Measurements from ENCODE around the gene PDE1C. TPM values are rescaled to one million over a fixed set of nuclear protein-coding genes. Genes with fewer than 3 reads are reported as not detected.

Gene PDE1C
- total RNA-seq, 1 experiment from 2014 or later: 14.1 TPM

- no peak for ATAC-seq
- no peak overlapping the region for H3K4me2 ChIP-seq (ENCODE audit: low read length)
- no peaks in the 10 kb centered on the region for H3K79me2 ChIP-seq (ENCODE audit: low read length)
- ChIA-PET CTCF (no interaction called here), POLR2A (ENCODE audit: unreplicated experiment) (interaction anchor here (0.6 kb wide), 1 partner anchor 8 kb away, joined by 3 read pairs; no protein-coding TSS in a partner anchor)
- H3K9me3 ChIP-seq (ENCODE audit: low read length): no peaks in the 10 kb centered on the region
- H3K9ac ChIP-seq (ENCODE audit: low read length): no peak overlapping the region
- no peaks in the 10 kb centered on the region for H3K9me2 ChIP-seq (replicated peaks; ENCODE audit: low read length)
- H3K4me3 ChIP-seq (ENCODE audit: low read length): no peak overlapping the region
- no peak for DNase-seq
- intact Hi-C loops (cut with micrococcal nuclease): no loop called here
- peaks cover 13% of the 10 kb centered on the region; the same call in 1 of the 2 replicates for H3K4me1 ChIP-seq (ENCODE audit: insufficient read depth, low read length)
- H3K27me3 ChIP-seq (ENCODE audit: low read length): no peaks in the 10 kb centered on the region
- no TSS peak for BruUV-seq (replicated peaks)
- no peak for TF ChIP-seq EZH2 (IDR thresholded peaks at IDR 0.05; ENCODE audit: low read length, unreplicated experiment)
- no peaks in the 10 kb centered on the region for H4K20me1 ChIP-seq (ENCODE audit: low read length)
- no peak overlapping the region for H2AFZ ChIP-seq (ENCODE audit: low read length)
- no peaks in the 10 kb centered on the region for H3K36me3 ChIP-seq (ENCODE audit: low read depth, low read length)
- no peaks in the 10 kb centered on the region for H3F3A ChIP-seq (ENCODE audit: low read length, unreplicated experiment)
- H3K27ac ChIP-seq (ENCODE audit: low read length): no peak overlapping the region
Measured at GRCh38 chr7:31885171-31885570, 185.0 kb downstream of the PDE1C start.

GRCh38 chr7:31883761-31884164, 186.4 kb downstream of the PDE1C start:
- Histone ChIP-seq H2AFZ (ENCODE audit: low read length) (peak overlapping the region; percentile 44; the same call in 1 of the 2 replicates), H3K36me3 (ENCODE audit: low read depth, low read length) (no peaks in the 10 kb centered on the region), H3K27me3 (ENCODE audit: low read length) (no peaks in the 10 kb centered on the region), H3K4me3 (ENCODE audit: low read length) (no peak overlapping the region), H3F3A (ENCODE audit: low read length, unreplicated experiment) (no peaks in the 10 kb centered on the region), H3K27ac (ENCODE audit: low read length) (peak overlapping the region; percentile 56), H3K79me2 (ENCODE audit: low read length) (no peaks in the 10 kb centered on the region), H3K9me2 (replicated peaks; ENCODE audit: low read length) (no peaks in the 10 kb centered on the region), H3K9me3 (ENCODE audit: low read length) (no peaks in the 10 kb centered on the region), H3K4me2 (ENCODE audit: low read length) (peak overlapping the region; percentile 37), H4K20me1 (ENCODE audit: low read length) (no peaks in the 10 kb centered on the region), H3K4me1 (ENCODE audit: insufficient read depth, low read length) (peaks cover 13% of the 10 kb centered on the region; the same call in 1 of the 2 replicates), H3K9ac (ENCODE audit: low read length) (no peak overlapping the region)
- BruUV-seq (replicated peaks): no TSS peak
- CTCF ChIA-PET: no interaction called here
- no peak for TF ChIP-seq EZH2 (IDR thresholded peaks at IDR 0.05; ENCODE audit: low read length, unreplicated experiment)
- no peak for TF ChIP-seq CTCF (conservative IDR thresholded peaks at IDR 0.05; ENCODE audit: low read depth, low read length)
- no peak for TF ChIP-seq EZH2phosphoT487 (IDR thresholded peaks at IDR 0.05; ENCODE audit: borderline replicate concordance, low read length)
- POLR2A ChIA-PET (ENCODE audit: unreplicated experiment): interaction anchor here (0.6 to 0.7 kb wide), 2 partner anchors 13 to 20 kb away, joined by 3 to 5 read pairs; no protein-coding TSS in a partner anchor
- intact Hi-C loops (cut with micrococcal nuclease): loop anchor here (5.0 kb wide), 1 partner anchor 66 kb away; no protein-coding TSS in a partner anchor
- DNase-seq: peak; percentile 77
- peak; percentile 81 for ATAC-seq

GRCh38 chr7:31882187-31882586, 188.0 kb downstream of the PDE1C start:
- no peaks in the 10 kb centered on the region for H3K79me2 ChIP-seq (ENCODE audit: low read length)
- TF ChIP-seq CTCF (conservative IDR thresholded peaks at IDR 0.05; ENCODE audit: low read depth, low read length) (no peak), EZH2 (IDR thresholded peaks at IDR 0.05; ENCODE audit: low read length, unreplicated experiment) (no peak), EZH2phosphoT487 (IDR thresholded peaks at IDR 0.05; ENCODE audit: borderline replicate concordance, low read length) (no peak)
- ChIA-PET POLR2A (ENCODE audit: unreplicated experiment) (no interaction called here), CTCF (interaction anchor here (0.6 kb wide), 1 partner anchor 157 kb away, joined by 3 read pairs; no protein-coding TSS in a partner anchor)
- no peaks in the 10 kb centered on the region for H3K9me3 ChIP-seq (ENCODE audit: low read length)
- H3F3A ChIP-seq (ENCODE audit: low read length, unreplicated experiment): no peaks in the 10 kb centered on the region
- H4K20me1 ChIP-seq (ENCODE audit: low read length): no peaks in the 10 kb centered on the region
- H3K27me3 ChIP-seq (ENCODE audit: low read length): no peaks in the 10 kb centered on the region
- no peak overlapping the region for H3K4me3 ChIP-seq (ENCODE audit: low read length)
- no peaks in the 10 kb centered on the region for H3K36me3 ChIP-seq (ENCODE audit: low read depth, low read length)
- H2AFZ ChIP-seq (ENCODE audit: low read length): 0 out of 2 replicates have a peak overlapping the region, but pooled peaks have one; percentile 22
- intact Hi-C loops (cut with micrococcal nuclease): loop anchor here (5.0 kb wide), 1 partner anchor 65 kb away; no protein-coding TSS in a partner anchor
- no TSS peak for BruUV-seq (replicated peaks)
- no peak overlapping the region for H3K9ac ChIP-seq (ENCODE audit: low read length)
- peak; percentile 38 for ATAC-seq
- no peak for DNase-seq
- H3K4me1 ChIP-seq (ENCODE audit: insufficient read depth, low read length): peaks cover 13% of the 10 kb centered on the region; the same call in 1 of the 2 replicates
- H3K9me2 ChIP-seq (replicated peaks; ENCODE audit: low read length): no peaks in the 10 kb centered on the region
- no peak overlapping the region for H3K27ac ChIP-seq (ENCODE audit: low read length)
- H3K4me2 ChIP-seq (ENCODE audit: low read length): no peak overlapping the region
